Neural cell (in vitro differentiated cells): Measurements from ENCODE around the gene CST9.

ENCODE experiments used
- EP300 ChIP-seq: fragments of 450-650 bp; conservative IDR thresholded peaks from 2 replicates; pipeline ENCODE4 v1.6.1; 2014; ENCODE audit warnings: antibody characterized with exemption, mild to moderate bottlenecking, moderate library complexity; ENCODE audit not compliant: poor library complexity, severe bottlenecking
- EZH2 ChIP-seq: fragments of 200-600, 300-800 bp; shearing (Covaris generic), sonication (generic); IDR thresholded peaks from 2 replicates; pipeline ENCODE4 v1.6.1; 2014; ENCODE audit warnings: antibody characterized with exemption, low read length, borderline replicate concordance, mild to moderate bottlenecking; ENCODE audit not compliant: insufficient read depth, poor library complexity, severe bottlenecking
- MXI1 ChIP-seq: fragments of 450-650 bp; conservative IDR thresholded peaks from 2 replicates; pipeline ENCODE4 v1.6.1; 2014; ENCODE audit warnings: antibody characterized with exemption, mild to moderate bottlenecking; ENCODE audit not compliant: poor library complexity, severe bottlenecking
- POLR2AphosphoS5 ChIP-seq: IDR thresholded peaks from 2 replicates; pipeline ENCODE4 v1.6.1; 2012
- RAD21 ChIP-seq: fragments of 450-650 bp; conservative IDR thresholded peaks from 2 replicates; pipeline ENCODE4 v1.6.1; 2014; ENCODE audit warnings: antibody characterized with exemption, mild to moderate bottlenecking, moderate library complexity
- SMC3 ChIP-seq: fragments of 450-650 bp; conservative IDR thresholded peaks from 2 replicates; pipeline ENCODE4 v1.6.1; 2014; ENCODE audit warnings: antibody characterized with exemption, mild to moderate bottlenecking, moderate library complexity; ENCODE audit not compliant: poor library complexity
- TAF1 ChIP-seq: IDR thresholded peaks from 2 replicates; pipeline ENCODE4 v1.6.1; 2012; ENCODE audit warnings: low read depth
- TF ChIP-seq, protein P1 (sequence below): fragments of 450-650 bp; IDR thresholded peaks from 2 replicates; pipeline ENCODE4 v1.5.1; 2014; ENCODE audit warnings: antibody characterized with exemption, mild to moderate bottlenecking, moderate library complexity; ENCODE audit not compliant: poor library complexity, severe bottlenecking
- TF ChIP-seq, protein P2 (sequence below): IDR thresholded peaks from 2 replicates; pipeline ENCODE4 v1.6.1; 2012; ENCODE audit warnings: borderline replicate concordance

DNA sequence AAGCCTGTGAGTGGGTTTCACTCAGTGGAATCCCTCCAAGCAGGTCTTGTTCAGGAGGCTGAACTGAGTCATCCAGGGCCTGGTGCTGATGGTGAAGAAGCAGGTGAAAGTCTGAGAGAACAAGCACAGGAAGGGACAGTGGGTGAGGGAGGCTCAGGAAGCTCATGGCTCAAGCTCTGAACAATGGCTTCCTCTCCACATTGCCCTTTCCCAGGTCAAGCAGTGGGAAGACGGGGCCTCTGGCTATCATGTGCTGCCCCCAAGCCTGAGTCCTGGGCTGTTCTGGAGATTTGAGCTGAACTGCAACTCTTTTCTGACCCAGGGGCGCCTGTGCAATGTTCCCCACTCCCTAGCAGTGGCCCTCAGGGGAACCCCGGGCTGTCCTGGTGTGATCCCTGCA is 40.8 kb downstream of the CST9 start:
- TF ChIP-seq POLR2AphosphoS5 (no peak), EZH2 (no peak), SMC3 (no peak), EP300 (no peak), MXI1 (no peak), RAD21 (no peak), TAF1 (no peak)
- TF ChIP-seq, protein P1, sequence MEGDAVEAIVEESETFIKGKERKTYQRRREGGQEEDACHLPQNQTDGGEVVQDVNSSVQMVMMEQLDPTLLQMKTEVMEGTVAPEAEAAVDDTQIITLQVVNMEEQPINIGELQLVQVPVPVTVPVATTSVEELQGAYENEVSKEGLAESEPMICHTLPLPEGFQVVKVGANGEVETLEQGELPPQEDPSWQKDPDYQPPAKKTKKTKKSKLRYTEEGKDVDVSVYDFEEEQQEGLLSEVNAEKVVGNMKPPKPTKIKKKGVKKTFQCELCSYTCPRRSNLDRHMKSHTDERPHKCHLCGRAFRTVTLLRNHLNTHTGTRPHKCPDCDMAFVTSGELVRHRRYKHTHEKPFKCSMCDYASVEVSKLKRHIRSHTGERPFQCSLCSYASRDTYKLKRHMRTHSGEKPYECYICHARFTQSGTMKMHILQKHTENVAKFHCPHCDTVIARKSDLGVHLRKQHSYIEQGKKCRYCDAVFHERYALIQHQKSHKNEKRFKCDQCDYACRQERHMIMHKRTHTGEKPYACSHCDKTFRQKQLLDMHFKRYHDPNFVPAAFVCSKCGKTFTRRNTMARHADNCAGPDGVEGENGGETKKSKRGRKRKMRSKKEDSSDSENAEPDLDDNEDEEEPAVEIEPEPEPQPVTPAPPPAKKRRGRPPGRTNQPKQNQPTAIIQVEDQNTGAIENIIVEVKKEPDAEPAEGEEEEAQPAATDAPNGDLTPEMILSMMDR: no peak
- TF ChIP-seq, protein P2, sequence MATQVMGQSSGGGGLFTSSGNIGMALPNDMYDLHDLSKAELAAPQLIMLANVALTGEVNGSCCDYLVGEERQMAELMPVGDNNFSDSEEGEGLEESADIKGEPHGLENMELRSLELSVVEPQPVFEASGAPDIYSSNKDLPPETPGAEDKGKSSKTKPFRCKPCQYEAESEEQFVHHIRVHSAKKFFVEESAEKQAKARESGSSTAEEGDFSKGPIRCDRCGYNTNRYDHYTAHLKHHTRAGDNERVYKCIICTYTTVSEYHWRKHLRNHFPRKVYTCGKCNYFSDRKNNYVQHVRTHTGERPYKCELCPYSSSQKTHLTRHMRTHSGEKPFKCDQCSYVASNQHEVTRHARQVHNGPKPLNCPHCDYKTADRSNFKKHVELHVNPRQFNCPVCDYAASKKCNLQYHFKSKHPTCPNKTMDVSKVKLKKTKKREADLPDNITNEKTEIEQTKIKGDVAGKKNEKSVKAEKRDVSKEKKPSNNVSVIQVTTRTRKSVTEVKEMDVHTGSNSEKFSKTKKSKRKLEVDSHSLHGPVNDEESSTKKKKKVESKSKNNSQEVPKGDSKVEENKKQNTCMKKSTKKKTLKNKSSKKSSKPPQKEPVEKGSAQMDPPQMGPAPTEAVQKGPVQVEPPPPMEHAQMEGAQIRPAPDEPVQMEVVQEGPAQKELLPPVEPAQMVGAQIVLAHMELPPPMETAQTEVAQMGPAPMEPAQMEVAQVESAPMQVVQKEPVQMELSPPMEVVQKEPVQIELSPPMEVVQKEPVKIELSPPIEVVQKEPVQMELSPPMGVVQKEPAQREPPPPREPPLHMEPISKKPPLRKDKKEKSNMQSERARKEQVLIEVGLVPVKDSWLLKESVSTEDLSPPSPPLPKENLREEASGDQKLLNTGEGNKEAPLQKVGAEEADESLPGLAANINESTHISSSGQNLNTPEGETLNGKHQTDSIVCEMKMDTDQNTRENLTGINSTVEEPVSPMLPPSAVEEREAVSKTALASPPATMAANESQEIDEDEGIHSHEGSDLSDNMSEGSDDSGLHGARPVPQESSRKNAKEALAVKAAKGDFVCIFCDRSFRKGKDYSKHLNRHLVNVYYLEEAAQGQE: no peak
